HG03097 (cell line): Measurements from ENCODE around the gene PAM16.

ENCODE experiments used
- ATAC-seq: cut with Tn5 transposase; IDR thresholded peaks from one replicate; pipeline ENCODE4 v1.9.1; 2021; ENCODE audit not compliant: unreplicated experiment, low FRiP score

The PAM16 gene

DNA sequence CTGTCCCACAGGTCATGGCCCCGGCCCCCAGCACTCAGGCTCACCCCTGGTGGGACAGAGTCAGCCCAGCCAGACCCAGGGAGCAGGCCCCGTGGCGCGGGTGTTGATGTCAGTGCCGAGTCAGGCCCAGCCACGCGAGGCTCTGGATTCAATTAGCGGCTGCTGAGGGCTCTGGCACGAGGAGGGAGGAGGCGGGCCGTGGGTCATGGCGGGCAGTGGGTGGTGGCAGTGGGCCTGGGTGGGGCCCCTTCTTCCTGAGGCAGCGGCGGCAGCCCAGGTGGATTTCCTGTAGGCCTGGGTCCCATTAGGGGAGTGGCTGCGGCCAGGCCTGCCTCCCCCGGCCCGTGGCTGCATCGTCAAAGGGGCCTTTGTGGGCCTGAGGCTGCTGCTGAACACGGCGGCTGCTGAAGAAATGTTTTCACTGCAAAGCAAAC lies 33.4 kb upstream of the PAM16 start:
- no peak for ATAC-seq

DNA sequence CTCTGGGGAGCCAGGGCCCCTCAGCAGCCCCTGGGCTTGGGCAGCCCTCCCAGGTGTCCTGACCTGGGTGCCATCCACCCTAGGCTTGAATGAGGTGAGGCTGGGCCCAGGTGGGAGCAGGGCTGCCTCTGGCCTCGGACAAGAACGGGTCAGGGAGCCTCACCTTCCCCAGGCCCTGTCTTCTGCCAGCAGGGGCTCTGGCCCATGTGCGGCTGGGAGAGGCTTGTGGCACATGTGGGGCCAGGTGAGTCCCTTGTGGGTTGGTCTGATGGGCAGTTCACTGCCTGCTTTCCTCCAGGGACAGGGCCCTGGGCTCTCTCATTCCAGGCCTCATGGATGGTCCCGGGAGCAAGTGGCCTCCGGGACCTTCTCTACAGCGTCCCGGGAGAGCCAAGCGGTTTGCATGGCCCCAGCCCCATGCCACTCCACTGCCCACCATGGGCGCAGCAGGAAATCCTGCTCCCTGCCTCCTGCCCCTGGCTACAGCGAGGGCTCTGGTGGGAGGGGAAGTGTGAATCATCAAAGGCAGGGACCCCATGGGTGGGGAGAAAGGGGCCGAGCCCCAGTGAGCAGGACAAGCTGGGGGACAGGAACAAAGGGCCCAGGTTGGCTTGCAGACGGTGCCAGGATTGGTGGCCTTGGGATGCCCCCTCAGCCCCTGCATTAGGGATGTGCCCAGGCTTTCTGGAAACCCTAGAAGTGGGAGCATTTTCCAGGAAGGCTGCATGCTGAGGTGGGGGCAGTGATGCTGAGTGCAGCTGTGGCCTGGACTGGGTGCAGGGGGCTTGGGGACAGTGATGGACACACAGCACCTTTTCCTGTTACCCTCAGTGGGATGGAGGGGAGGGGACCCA lies 32.7 kb upstream of the PAM16 start:
- no peak for ATAC-seq

DNA sequence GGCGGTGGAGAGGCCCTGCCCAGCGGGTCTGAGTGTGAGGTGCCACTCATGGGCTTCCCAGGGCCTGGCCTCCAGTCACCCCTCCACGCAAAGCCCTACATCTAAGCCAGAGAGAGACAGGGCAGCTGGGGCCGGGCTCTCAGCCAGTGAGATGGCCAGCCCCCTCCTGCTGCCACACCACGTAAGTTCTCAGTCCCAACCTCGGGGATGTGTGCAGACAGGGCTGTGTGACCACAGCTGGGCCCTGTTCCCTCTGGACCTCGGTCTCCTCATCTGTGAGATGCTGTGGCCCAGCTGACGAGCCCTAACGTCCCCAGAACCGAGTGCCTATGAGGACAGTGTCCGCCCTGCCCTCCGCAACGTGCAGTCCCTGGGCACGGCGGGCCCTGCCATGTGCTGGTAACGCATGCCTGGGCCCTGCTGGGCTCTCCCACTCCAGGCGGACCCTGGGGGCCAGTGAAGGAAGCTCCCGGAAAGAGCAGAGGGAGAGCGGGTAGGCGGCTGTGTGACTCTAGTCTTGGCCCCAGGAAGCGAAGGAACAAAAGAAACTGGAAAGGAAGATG lies 31.8 kb upstream of the PAM16 start:
- no peak for ATAC-seq

DNA sequence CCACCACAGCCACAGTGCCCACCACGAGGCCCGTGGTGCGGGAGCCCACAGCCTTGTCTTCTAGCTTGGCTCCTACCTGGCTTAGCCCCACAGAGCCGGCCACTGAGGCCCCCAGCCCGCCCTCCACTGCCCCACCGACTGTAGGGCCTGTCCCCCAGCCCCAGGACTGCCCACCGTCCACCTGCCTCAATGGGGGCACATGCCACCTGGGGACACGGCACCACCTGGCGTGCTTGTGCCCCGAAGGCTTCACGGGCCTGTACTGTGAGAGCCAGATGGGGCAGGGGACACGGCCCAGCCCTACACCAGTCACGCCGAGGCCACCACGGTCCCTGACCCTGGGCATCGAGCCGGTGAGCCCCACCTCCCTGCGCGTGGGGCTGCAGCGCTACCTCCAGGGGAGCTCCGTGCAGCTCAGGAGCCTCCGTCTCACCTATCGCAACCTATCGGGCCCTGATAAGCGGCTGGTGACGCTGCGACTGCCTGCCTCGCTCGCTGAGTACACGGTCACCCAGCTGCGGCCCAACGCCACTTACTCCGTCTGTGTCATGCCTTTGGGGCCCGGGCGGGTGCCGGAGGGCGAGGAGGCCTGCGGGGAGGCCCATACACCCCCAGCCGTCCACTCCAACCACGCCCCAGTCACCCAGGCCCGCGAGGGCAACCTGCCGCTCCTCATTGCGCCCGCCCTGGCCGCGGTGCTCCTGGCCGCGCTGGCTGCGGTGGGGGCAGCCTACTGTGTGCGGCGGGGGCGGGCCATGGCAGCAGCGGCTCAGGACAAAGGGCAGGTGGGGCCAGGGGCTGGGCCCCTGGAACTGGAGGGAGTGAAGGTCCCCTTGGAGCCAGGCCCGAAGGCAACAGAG lies 31.0 kb upstream of the PAM16 start:
- no peak for ATAC-seq

DNA sequence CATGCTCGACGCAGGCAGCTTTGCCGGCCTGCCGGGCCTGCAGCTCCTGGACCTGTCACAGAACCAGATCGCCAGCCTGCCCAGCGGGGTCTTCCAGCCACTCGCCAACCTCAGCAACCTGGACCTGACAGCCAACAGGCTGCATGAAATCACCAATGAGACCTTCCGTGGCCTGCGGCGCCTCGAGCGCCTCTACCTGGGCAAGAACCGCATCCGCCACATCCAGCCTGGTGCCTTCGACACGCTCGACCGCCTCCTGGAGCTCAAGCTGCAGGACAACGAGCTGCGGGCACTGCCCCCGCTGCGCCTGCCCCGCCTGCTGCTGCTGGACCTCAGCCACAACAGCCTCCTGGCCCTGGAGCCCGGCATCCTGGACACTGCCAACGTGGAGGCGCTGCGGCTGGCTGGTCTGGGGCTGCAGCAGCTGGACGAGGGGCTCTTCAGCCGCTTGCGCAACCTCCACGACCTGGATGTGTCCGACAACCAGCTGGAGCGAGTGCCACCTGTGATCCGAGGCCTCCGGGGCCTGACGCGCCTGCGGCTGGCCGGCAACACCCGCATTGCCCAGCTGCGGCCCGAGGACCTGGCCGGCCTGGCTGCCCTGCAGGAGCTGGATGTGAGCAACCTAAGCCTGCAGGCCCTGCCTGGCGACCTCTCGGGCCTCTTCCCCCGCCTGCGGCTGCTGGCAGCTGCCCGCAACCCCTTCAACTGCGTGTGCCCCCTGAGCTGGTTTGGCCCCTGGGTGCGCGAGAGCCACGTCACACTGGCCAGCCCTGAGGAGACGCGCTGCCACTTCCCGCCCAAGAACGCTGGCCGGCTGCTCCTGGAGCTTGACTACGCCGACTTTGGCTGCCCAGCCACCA lies 30.2 kb upstream of the PAM16 start:
- no peak for ATAC-seq

DNA sequence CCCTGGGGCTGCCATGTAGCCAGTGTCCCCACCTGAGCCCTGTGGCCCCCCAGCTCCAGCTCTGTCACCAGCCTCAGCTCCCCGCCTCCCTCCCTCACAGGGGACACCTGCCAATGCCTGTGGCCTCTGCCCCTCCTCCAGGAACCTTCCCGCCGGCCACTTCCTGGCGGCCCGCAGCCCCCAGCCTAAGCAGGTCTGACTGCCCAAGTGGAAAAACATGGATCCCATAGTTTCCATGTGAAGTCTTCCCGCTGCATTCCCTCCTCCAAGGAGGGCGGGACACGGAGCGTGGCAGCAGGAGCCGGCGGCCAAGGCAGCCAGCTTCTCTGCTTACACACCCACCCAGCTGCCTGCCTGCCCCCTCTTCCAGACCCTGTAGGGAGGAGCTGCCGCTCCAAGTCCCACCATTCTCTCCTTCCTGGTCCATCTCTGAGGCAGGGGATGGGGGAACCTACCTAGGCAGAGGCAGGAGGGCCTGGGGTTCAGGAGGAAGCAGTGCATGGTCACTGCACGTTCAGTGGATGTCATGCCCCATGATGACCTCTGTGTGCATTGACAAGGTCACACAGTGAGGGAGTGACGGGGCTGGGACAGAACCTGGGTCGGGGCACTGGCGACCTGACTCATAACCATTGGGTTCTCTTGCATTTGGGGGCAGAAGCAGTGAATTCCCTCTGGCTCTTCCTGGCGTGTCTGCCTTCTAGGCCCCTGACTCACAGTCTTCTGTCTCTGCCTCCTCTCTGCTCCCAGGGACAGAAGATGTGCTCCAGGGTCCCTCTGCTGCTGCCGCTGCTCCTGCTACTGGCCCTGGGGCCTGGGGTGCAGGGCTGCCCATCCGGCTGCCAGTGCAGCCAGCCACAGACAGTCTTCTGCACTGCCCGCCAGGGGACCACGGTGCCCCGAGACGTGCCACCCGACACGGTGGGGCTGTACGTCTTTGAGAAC lies 29.3 kb upstream of the PAM16 start:
- no peak for ATAC-seq

DNA sequence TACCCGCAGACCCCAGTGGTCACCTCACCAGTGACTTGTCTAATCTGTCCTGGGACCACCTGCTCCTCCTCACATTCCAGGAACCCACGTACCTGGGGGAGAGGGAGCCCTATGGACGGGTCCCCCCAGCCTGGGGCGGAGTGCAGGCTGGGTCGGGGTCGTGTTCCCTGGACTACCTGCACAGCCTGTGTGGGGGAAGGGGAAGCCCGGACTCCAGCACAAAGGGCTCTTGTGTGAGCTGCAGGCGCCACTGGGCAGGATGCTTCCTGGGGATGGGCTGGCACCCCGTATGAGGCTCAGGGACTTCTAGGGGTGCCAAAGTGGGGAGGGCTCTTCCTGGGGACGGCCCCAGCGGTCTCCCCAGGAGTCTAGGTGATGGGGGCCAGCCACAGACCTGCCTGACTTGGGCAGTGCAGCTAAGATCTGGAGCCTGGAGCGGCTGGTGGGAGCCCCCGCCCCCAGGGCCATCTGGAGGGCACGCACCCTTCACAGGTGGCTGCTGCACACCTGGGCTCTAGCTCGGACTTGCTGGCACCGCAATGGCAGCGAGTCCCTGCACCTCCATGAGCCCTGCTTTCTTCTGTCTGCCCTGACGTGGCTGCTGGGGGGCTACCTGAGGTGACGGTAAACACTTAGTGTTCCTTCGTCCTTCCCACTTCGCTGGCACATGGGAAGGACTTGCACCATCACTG lies 28.0 kb upstream of the PAM16 start:
- no peak for ATAC-seq

DNA sequence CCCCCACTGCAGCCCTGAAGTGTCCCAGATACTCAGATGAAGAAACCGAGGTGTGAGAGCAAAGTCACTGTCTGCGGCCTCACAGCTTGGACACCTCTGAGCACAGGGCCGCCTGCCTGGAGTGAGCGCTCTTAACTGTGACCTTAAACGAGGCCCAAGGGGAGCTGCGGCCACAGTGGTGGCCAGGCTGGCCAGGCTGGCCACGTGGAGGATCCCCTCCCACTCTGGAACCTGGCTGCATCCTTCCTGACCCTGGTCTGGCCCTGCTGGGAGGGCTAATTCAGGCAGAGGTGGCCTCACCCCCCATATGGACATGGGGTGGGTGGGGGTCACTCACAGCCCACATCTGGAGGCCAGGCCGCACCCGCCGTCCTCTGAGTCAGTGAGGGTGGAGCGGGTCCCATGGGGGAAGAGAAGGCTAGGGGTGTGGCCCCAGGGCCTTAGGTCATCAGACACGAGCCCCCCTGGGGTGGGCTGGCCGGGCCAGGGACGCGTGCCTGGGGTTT lies 27.1 kb upstream of the PAM16 start:
- ATAC-seq, result no peak

DNA sequence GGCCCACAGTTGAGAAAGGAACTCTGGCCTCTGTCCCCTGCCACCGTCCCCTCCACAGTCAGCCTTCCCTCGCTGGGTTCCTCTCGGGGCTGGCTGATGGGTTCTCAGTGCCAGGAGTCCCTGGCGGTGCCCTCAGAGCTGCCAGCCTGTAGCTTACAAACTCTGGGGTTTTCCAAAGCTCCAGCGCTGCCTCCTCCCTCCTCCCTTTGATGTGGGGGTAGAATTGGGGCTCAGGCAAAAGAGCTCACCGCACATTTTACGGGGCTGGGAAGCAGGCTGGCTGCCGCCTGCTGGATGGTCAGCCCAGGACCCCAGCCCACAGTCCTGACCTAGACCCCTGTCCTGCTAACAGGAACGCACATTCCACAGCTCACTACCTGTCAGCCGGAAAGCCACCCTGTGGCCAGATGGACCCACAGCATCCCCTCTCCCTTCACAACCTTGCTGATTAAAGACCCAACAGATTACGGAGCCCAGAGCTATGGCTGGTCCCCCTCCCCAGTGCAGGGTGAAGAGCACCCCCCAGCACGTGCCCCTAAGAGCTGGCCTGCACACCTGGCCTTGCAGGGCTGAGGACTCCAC lies 26.5 kb upstream of the PAM16 start:
- ATAC-seq, result no peak

DNA sequence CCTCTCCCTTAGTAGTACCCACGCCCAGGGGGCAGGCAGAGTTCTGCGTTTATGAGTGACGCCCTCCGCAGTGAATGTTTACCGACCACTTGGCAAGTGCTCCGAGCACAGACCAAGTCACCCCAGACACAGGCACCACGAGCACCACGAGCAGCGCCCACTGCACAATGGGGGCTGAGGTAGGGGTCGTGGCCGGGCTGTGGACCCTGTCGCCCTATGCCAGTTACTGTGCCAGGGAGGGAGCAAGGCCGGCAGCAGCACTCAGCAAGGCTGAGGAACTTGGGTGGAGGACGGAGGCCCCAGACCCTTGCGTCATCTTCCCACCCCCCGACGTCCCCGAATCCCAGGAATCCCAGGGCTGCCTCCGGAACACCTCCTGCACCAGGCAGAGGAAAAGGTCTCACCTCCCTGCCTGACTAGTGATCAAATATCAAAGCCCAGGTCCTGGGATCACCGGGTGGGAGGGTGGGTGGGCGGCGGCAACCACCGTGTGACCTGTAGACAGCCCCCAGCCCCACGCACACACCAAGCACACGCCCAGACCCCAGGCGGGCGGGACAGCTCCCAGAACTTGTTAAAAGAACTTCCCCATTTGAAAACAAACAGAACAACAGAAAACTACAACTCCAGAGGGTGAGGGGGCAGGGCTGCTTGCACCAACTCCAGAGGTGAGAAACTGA lies 25.9 kb upstream of the PAM16 start:
- no peak for ATAC-seq

DNA sequence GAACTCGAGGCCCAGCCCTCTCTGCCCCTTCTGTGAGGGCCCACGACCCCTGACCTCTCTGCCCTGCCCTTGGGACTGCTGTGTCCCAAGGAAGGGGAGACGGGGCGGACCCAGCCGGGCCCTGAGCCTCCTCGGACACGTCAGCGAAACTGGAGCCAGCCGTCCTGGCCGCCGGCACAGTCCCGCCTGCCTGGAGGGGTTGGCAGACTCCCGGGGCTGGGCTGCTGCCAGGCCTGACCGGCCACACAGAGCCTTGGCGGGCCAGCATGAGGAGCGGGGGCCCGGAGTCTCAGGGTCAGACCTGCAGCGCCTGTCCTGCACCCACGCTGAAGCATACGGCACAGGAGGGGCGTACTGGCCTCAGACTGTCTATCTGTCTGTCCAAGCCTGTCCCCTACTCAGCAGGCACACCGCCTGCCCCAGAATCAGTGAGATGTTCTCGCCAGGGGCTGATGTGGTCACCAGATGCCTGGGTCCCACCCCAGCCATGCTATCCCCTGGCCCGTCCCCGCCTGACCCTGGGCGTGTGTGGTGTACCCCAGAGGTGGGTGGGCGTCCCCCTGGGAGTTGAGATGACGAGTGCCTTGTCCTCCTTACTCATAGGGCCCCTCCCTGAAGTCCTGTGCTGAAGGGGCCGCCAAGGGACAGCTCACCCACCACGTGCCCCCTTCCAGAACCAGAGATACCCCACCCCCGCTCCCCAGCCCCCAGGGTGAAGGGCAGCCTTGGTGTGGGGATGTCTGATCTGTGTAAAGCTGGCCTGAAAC lies 25.2 kb upstream of the PAM16 start:
- no peak for ATAC-seq

DNA sequence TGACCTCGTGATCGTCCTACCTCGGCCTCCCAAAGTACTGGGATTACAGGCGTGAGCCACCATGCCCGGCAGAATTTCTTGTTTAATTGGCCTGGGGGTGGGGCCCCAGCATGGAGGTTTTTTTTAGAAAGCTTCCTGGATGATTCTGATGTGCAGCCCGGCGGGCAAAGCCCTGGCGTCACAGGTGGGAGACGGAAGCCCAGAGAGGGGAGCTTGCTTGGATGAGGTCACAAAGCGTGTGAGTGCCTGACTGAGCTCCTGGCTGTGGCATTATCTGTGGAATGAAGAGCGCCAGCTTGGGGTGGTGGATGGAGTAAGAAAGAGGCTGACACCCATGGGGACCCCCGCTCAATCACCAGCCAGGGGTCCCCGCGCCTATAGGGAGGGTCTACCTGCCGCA lies 24.6 kb upstream of the PAM16 start:
- no peak for ATAC-seq

DNA sequence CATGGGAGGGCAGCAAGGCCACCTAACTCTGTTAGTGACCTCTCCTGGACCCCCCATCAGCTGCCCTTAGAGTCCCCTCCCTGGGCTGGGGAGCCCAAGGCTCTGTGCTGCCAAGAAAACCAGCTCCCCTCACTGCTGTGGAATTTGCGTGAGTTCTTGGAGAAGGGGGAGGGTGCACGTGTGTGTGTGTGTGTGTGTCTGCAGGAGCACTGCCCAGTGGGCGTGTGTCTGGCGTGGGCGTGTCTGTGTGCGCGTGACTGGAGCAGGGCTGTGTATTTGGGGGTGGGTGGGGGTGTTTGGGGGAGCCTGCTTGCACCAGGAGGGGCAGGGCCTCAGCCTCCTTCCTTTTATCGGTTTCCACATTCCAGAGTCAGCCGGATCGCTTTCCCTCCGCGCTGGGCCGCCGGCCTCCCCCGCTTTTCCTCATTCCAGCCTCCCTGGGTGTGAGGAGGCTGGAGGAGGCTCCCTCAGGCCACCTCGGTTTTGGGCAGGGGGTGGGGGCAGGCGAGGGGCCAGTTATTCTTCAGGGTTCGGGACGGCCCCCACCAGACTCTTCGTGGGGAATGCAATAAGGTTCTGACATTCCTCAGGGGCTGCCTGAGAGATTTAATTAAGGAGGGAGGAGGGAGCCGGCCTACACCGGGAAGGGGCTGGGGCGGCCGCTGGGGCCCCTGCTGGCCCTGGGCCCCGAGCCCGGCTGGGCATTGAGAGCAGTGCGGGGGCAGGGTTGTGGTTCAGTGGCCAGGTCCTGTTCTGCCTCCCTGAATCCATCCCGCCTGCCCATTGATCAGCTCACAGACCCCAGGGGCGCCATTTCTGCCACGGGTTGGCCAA lies 23.0 kb upstream of the PAM16 start:
- no peak for ATAC-seq

DNA sequence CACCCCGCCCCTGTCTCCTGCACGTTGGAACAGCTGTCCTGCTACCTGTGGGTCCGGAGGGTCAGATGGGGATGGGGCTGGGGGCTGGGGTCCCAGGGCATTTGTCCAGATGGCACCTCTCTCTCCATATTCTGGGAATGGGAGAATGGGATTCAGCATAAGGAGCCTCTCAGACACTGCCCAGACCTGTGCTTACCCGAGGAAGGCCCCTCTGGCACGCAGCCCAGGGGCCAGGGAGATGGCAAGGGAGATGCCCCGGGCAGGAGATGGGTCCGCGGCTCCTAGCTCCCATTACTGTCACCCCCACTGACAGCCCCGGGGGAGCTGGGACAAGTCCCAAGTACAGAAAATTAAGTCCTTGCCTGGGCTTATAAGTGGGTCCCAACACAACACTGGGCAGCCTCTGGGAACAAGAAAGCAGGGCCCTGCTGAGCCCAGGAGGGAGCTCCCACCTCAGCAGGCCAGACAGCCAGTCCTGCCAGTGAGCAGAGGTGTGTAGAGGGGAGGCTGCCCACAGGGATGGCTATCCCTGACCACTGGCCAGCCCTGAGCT lies 22.3 kb upstream of the PAM16 start:
- ATAC-seq, result no peak

DNA sequence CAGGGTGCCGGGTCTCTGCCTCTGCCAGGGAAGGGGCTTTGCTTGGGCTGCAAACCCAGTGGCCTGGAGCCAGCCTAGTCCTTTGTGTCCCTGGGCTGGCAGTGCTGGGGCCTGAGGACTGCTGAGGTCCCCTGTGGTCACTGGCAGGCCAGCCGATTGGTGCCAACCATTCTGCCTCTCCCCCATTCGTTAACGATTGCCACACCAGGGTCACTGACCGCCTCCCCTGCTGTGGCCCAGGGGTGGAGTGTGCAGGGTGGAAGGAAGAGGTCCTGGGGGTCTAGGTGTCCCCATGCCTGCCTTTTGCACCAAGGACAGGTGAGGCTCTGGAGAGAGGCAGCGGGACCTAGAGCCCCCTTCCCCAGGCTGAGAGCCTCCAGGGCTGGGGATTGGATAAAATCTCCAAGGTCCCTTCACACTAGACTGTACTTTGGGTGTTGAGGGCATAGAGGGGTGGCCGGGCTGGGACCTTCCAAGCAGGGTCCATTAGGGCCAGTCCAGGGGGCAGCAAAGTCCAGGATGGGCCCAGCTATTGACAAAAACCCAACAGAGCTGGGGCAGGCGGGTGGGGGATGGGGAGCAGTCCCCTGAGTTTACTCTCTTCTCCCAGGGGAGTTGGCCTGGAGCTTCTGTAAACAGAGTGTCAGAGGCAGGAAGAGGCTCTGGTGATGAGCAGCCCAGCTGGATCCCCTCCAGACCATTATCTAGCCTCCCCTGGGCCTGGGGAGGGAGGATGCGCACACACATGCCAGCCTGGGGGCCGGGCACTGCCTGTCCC lies 21.6 kb upstream of the PAM16 start:
- ATAC-seq, result no peak
